Mononuclear cell (primary cell): ENCODE results near the gene DSG4. TPM values are rescaled to one million over a fixed set of nuclear protein-coding genes. Genes with fewer than 3 reads are reported as not detected.

ENCODE experiments used
- H3K27me3 ChIP-seq: 2 replicates; pipeline ENCODE4 v1.6.0; 2011; ENCODE audit warnings: low read length, control low read depth; ENCODE audit not compliant: insufficient read depth
- H3K4me1 ChIP-seq: 2 replicates; pipeline ENCODE4 v1.5.1; 2011; ENCODE audit warnings: mild to moderate bottlenecking, low read length, control low read depth; ENCODE audit not compliant: insufficient read depth
- H3K4me3 ChIP-seq: 2 replicates; pipeline ENCODE4 v1.5.1; 2011; ENCODE audit warnings: mild to moderate bottlenecking, low read length, moderate library complexity
- H3K9me3 ChIP-seq: 2 replicates; pipeline ENCODE4 v1.5.1; 2011; ENCODE audit warnings: low read depth, mild to moderate bottlenecking, control low read depth, low read length
- total RNA-seq: library from RNA; depleted of rRNA; stranded (reverse); fragments of >200 nt; gene quantifications from one replicate; pipeline ENCODE4 v1.2.3, GENCODE V29; 2012

Gene DSG4
- total RNA-seq, 1 donor: not detected

- Histone ChIP-seq H3K9me3 (no peaks in the 10 kb centered on the region), H3K27me3 (no peaks in the 10 kb centered on the region), H3K4me1 (no peaks in the 10 kb centered on the region), H3K4me3 (no peak within 1 kb of the TSS)
Observed at GRCh38 chr18:31447530-31448191, 71.1 kb downstream of the DSG4 start, which contains the start of gene DSG3. Gene DSG3, plus strand, starts transcription at chr18:31447741. Its CDS starts 137 bp downstream, at chr18:31447878.

GRCh38 chr18:31450409-31450808 lies 73.8 kb downstream of the DSG4 start:
- no peak overlapping the region for H3K4me3 ChIP-seq

GRCh38 chr18:31451625-31452024 lies 75.0 kb downstream of the DSG4 start:
- no peak overlapping the region for H3K4me3 ChIP-seq
- H3K4me1 ChIP-seq: no peaks in the 10 kb centered on the region
- H3K27me3 ChIP-seq: no peaks in the 10 kb centered on the region
- H3K9me3 ChIP-seq: no peaks in the 10 kb centered on the region

More at GRCh38 chr18:31450409-31450808, 73.8 kb downstream of the DSG4 start:
- no peaks in the 10 kb centered on the region for H3K4me1 ChIP-seq
- H3K9me3 ChIP-seq: no peaks in the 10 kb centered on the region
- H3K27me3 ChIP-seq: no peaks in the 10 kb centered on the region

GRCh38 chr18:31454066-31454708 lies 77.6 kb downstream of the DSG4 start:
- Histone ChIP-seq H3K27me3 (no peaks in the 10 kb centered on the region), H3K4me1 (no peaks in the 10 kb centered on the region), H3K9me3 (no peaks in the 10 kb centered on the region), H3K4me3 (no peak overlapping the region)

Other genes starting within 250 kb of the DSG4 start
- 4.5 TPM for gene DSC1, start 213.9 kb upstream of the DSG4 start, total RNA-seq
- not detected for gene DSG1, start 58.6 kb upstream of the DSG4 start, total RNA-seq
- not detected for gene DSG3, start 71.0 kb downstream of the DSG4 start, total RNA-seq
- 0.21 TPM for gene DSG2, start 121.4 kb downstream of the DSG4 start, total RNA-seq
- gene TTR, start 215.1 kb downstream of the DSG4 start, total RNA-seq: not detected